Testis (tissue), 3 donors: Measurements from ENCODE around the gene LCP2. TPM values are rescaled to one million over a fixed set of nuclear protein-coding genes. Genes with fewer than 3 reads are reported as not detected.

Experiments
- DNase-seq: peaks from one replicate; pipeline ENCODE4 v3.0.0-alpha.2; 2019
- H3K27ac ChIP-seq, 2 donors: fragments of 200-600 bp; sonication (generic); one replicate each; pipeline ENCODE4 v1.5.1; 2019
- H3K27me3 ChIP-seq: fragments of 200-600 bp; sonication (generic); one replicate; pipeline ENCODE4 v1.5.1; 2019
- H3K36me3 ChIP-seq: fragments of 200-600 bp; sonication (generic); one replicate; pipeline ENCODE4 v1.5.1; 2017; ENCODE audit warnings: low read depth; ENCODE audit errors: missing control alignments
- H3K4me1 ChIP-seq: fragments of 200-600 bp; sonication (generic); one replicate; pipeline ENCODE4 v1.5.1; 2019
- H3K4me3 ChIP-seq, 2 donors: fragments of 200-600 bp; sonication (generic); one replicate each; pipeline ENCODE4 v1.5.1; 2017 to 2019
- H3K9me3 ChIP-seq: fragments of 200-600 bp; sonication (generic); one replicate; pipeline ENCODE4 v1.5.1; 2017
- CTCF ChIP-seq, 3 experiments: fragments of 450-650 bp in 2 of 3; fragments of 200-600 bp in 1 of 3; sonication (generic) in 1 of 3; IDR thresholded peaks; one replicate each; pipeline ENCODE4 v1.5.1; 2016 to 2019; ENCODE audit warnings: antibody characterized with exemption in 3 of 3, mild to moderate bottlenecking in 2 of 3, moderate library complexity in 1 of 3
- POLR2A ChIP-seq: fragments of 450-650 bp; IDR thresholded peaks from one replicate; pipeline ENCODE4 v1.6.1; 2017; ENCODE audit warnings: antibody characterized with exemption, mild to moderate bottlenecking, moderate library complexity
- WGBS, 2 donors: methylation state at CpG; one replicate each; pipeline ENCODE4 v1.1.5; 2018; 5-methylcytosine and 5-hydroxymethylcytosine counted together
- intact Hi-C: fragments of 100-400 bp; cut with DNase I; formaldehyde crosslinking; loops from one replicate; pipeline ENCODE4 v1.15.1; 2023; ENCODE audit warnings: low total_unique reads
- polyA plus RNA-seq: library from polyadenylated mRNA; stranded (reverse); fragments of 350-450 nt; fragmentation: Illumina TruSeq; extraction: RNeasy Lipid Tissue Mini Kit (QIAGEN cat#74804); gene quantifications from one replicate; pipeline ENCODE4 v1.2.3, GENCODE V29; 2014; ENCODE audit warnings: low read depth, low replicate concordance; ENCODE audit not compliant: insufficient read depth
- total RNA-seq, 2 donors: library from RNA; depleted of rRNA; stranded (reverse); fragments of >200 nt; gene quantifications; one replicate each; pipeline ENCODE4 v1.2.3, GENCODE V29; 2016

Gene LCP2
- total and polyA plus RNA-seq, 3 donors from 2014 or later: 8.6 to 14.2 (median 11.5) TPM

GRCh38 chr5:170223360-170223759 is 74.2 kb downstream of the LCP2 start:
- Histone ChIP-seq H3K4me3 (no peak overlapping the region), H3K9me3 (no peaks in the 10 kb centered on the region), H3K27ac (no peak overlapping the region), H3K36me3 (no peaks in the 10 kb centered on the region), H3K27me3 (no peaks in the 10 kb centered on the region), H3K4me1 (peaks cover 14% of the 10 kb centered on the region)
- no peak for TF ChIP-seq POLR2A
- no peak for TF ChIP-seq CTCF (IDR thresholded peaks at IDR 0.05)
- no peak for DNase-seq
- intact Hi-C loops: loop anchor here (5.0 to 10.0 kb wide), 3 partner anchors 121 to 401 kb away; no protein-coding TSS in a partner anchor

DNA sequence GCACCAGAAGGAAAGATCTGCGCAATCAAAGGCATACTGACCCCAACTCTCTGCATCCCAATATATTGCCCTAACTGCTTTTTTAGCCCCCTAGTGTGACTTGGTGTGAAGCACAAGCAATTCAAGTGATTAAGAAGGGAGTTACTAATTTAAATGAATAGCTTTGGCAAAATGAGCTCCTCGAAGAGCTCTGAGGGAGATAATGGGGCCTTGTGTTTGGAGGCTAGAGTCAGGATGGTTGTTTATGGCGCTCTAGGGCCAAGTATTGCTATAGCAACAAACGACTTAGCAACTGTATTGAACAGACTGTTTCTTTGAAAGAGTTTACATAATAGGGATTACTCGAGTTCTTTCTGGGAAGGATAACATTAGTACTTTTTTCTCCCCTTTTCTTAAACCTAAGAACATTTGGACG is 76.2 kb downstream of the LCP2 start:
- Histone ChIP-seq H3K27me3 (no peaks in the 10 kb centered on the region), H3K27ac (peak overlapping the region in 1 of 2 donors; percentile 26), H3K9me3 (no peaks in the 10 kb centered on the region), H3K4me3 (no peak overlapping the region), H3K4me1 (peaks cover 4% of the 10 kb centered on the region), H3K36me3 (no peaks in the 10 kb centered on the region)
- DNase-seq: peak; percentile 34
- WGBS, 2 donors: 63 to 67% methylated on average over 6 of the region's 6 CpGs
- TF ChIP-seq POLR2A: no peak
- peak in 1 of 3 experiments; percentile 8 for TF ChIP-seq CTCF (IDR thresholded peaks at IDR 0.05)
- intact Hi-C loops: loop anchor here (5.0 to 10.0 kb wide), 3 partner anchors 123 to 403 kb away; no protein-coding TSS in a partner anchor

DNA sequence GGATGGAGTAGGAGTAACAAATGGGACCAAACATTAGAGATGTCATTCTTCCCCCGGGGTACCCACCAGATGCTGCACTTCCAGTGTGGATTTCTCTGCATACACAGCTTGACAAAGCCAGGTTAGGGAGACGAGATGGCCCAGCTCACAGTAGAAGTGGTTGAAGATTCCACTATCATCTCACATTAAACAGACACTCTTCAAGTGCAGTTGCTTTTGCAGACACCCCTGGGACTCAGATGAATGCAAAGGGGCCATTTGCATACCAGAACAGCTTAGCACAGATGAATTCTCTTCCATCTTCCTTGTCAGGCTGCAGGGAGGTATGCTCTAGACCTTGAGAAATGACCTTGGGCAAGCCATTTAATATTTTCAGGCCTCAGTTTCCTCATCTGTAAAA is 77.4 kb downstream of the LCP2 start:
- Histone ChIP-seq H3K4me1 (no peaks in the 10 kb centered on the region), H3K27me3 (no peaks in the 10 kb centered on the region), H3K36me3 (no peaks in the 10 kb centered on the region), H3K27ac (no peak overlapping the region), H3K9me3 (no peaks in the 10 kb centered on the region), H3K4me3 (no peak overlapping the region)
- intact Hi-C loops: loop anchor here (5.0 to 10.0 kb wide), 3 partner anchors 125 to 405 kb away; no protein-coding TSS in a partner anchor
- no peak for DNase-seq
- TF ChIP-seq CTCF (IDR thresholded peaks at IDR 0.05) (no peak), POLR2A (no peak)
- WGBS, 2 donors: 92 to 95% methylated on average over 2 of the region's 2 CpGs

DNA sequence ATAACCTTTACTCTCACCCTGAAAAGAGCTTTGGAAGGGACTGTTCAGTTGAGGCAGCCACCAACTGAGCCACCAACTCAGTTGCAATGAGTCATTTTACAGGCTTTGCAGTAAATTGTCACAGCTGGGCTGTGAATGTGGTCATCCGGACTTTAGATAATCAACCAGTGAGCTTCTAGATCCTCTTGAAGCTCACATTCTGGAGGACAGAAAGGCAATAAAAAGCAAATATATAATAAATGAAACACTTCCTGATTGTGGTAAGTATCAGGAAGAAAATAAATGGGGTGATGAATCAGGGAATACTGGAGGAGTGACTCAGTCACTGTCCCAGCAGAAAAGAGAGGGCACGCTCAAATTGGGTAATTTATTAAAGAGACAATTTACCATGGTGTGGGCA is 78.0 kb downstream of the LCP2 start:
- no peaks in the 10 kb centered on the region for H3K36me3 ChIP-seq
- no peaks in the 10 kb centered on the region for H3K4me1 ChIP-seq
- no peaks in the 10 kb centered on the region for H3K27me3 ChIP-seq
- TF ChIP-seq CTCF (IDR thresholded peaks at IDR 0.05): no peak
- TF ChIP-seq POLR2A: no peak
- H3K9me3 ChIP-seq: no peaks in the 10 kb centered on the region
- 83 to 84% methylated on average over 2 of the region's 2 CpGs for WGBS, 2 donors
- no peak for DNase-seq
- intact Hi-C loops: loop anchor here (5.0 to 10.0 kb wide), 3 partner anchors 125 to 405 kb away; no protein-coding TSS in a partner anchor
- no peak overlapping the region for H3K4me3 ChIP-seq
- no peak overlapping the region for H3K27ac ChIP-seq

DNA sequence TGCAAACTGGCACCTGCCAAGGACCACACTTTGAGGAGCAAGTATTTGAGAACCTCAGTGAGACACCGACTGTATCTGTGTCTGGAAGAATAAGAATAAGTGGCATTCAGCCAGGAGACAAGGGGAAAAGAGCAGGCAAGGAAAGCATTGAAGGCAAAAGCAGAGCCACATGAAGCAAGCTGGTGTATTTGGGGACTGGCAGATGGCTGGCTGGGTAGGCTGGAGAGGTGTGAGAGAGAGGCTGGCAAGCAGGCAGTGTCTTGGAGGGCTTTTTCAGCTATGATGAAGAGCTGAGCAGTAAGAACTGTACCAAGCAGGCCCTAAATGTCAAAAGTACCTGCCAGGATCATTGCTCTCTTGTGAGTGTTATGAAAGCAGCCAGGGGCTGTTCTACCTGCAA is 78.9 kb downstream of the LCP2 start:
- Histone ChIP-seq H3K4me3 (no peak overlapping the region), H3K4me1 (no peaks in the 10 kb centered on the region), H3K36me3 (no peaks in the 10 kb centered on the region), H3K27ac (no peak overlapping the region), H3K27me3 (no peaks in the 10 kb centered on the region), H3K9me3 (no peaks in the 10 kb centered on the region)
- 53 to 57% methylated on average over 1 of the region's 1 CpG for WGBS, 2 donors
- intact Hi-C loops: no loop called here
- DNase-seq: no peak
- no peak for TF ChIP-seq POLR2A
- no peak for TF ChIP-seq CTCF (IDR thresholded peaks at IDR 0.05)
